Activated naive CD4-positive, alpha-beta T cell treated with anti-CD3 and anti-CD28 coated beads, Interleukin-2, amount 50 U/mL, for 24 hours (primary cell): ENCODE results near the gene KRT222.
A peak's percentile ranks its signal among the peaks of the same experiment; 100 is the strongest.

ENCODE experiments used
- H3K27ac Mint-ChIP-seq: one replicate; pipeline ENCODE4 v1.8.0; 2021; ENCODE audit warnings: mild to moderate bottlenecking, mixed read lengths
- H3K27me3 Mint-ChIP-seq: one replicate; pipeline ENCODE4 v1.8.0; 2021; ENCODE audit warnings: mixed read lengths
- H3K36me3 Mint-ChIP-seq: one replicate; pipeline ENCODE4 v1.8.0; 2021; ENCODE audit warnings: mixed read lengths
- H3K4me1 Mint-ChIP-seq: one replicate; pipeline ENCODE4 v1.8.0; 2021; ENCODE audit warnings: mixed read lengths
- H3K4me3 Mint-ChIP-seq: one replicate; pipeline ENCODE4 v1.8.0; 2021; ENCODE audit warnings: mild to moderate bottlenecking, mixed read lengths
- H3K9me3 Mint-ChIP-seq: one replicate; pipeline ENCODE4 v1.8.0; 2021; ENCODE audit warnings: mixed read lengths

The KRT222 gene

GRCh38 chr17:40633871-40634270 lies 31.1 kb downstream of the KRT222 start:
- no peaks in the 10 kb centered on the region for H3K27me3 Mint-ChIP-seq
- no peak overlapping the region for H3K4me3 Mint-ChIP-seq
- no peaks in the 10 kb centered on the region for H3K9me3 Mint-ChIP-seq
- peaks cover 14% of the 10 kb centered on the region for H3K4me1 Mint-ChIP-seq
- peaks cover 11% of the 10 kb centered on the region for H3K36me3 Mint-ChIP-seq
- peak overlapping the region; percentile 77 for H3K27ac Mint-ChIP-seq

DNA sequence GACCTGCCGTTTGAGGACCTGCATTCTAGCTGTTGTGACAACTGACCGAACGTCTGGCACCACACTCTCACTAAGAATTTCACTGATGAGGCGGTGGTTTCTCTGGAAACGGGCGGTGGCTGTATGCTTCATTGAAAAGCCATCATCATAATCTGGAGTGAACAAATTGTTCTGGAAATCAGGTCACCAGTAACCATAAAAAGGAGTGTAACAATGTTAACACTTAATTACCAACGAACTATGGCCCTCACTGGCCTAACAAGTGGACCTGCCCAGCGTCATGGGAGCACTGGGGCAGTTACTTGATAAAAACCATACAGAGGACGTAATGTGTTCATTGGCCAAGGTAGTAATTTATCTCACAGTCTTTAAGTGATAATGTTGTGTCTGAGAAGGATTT lies 32.8 kb downstream of the KRT222 start:
- Mint-ChIP-seq H3K4me1 (peaks cover 8% of the 10 kb centered on the region), H3K9me3 (no peaks in the 10 kb centered on the region), H3K36me3 (peaks cover 14% of the 10 kb centered on the region), H3K27me3 (no peaks in the 10 kb centered on the region), H3K27ac (no peak overlapping the region), H3K4me3 (no peak overlapping the region)

- Mint-ChIP-seq H3K4me1 (peaks cover 17% of the 10 kb centered on the region), H3K4me3 (no peak overlapping the region), H3K27ac (peak overlapping the region; percentile 35), H3K9me3 (no peaks in the 10 kb centered on the region), H3K36me3 (peaks cover 11% of the 10 kb centered on the region), H3K27me3 (no peaks in the 10 kb centered on the region)
Observed at GRCh38 chr17:40629842-40630241, 35.1 kb downstream of the KRT222 start.

DNA sequence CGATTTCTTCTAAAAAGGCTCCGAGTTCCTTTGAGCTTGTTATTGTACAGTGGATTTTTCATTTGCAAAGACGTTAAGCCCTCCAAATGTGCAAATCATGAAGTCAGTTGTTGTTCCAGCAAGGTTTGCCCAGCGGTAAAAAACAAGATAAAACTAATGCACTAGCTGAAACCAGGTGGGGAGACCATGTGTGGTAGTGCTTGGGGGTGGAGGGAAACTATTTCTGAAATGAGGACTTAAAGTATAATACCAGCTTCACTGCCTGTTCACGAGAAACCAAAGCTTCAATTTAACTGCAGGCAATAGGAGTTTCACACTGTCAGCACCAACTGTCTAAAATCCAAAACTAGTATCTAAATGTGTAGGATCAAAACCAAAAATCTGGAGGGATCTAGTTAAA lies 39.7 kb downstream of the KRT222 start:
- peak overlapping the region; percentile 11 for H3K4me3 Mint-ChIP-seq
- no peaks in the 10 kb centered on the region for H3K9me3 Mint-ChIP-seq
- no peak overlapping the region for H3K27ac Mint-ChIP-seq
- H3K27me3 Mint-ChIP-seq = no peaks in the 10 kb centered on the region
- H3K4me1 Mint-ChIP-seq = peaks cover 43% of the 10 kb centered on the region
- H3K36me3 Mint-ChIP-seq = peaks cover 6% of the 10 kb centered on the region

DNA sequence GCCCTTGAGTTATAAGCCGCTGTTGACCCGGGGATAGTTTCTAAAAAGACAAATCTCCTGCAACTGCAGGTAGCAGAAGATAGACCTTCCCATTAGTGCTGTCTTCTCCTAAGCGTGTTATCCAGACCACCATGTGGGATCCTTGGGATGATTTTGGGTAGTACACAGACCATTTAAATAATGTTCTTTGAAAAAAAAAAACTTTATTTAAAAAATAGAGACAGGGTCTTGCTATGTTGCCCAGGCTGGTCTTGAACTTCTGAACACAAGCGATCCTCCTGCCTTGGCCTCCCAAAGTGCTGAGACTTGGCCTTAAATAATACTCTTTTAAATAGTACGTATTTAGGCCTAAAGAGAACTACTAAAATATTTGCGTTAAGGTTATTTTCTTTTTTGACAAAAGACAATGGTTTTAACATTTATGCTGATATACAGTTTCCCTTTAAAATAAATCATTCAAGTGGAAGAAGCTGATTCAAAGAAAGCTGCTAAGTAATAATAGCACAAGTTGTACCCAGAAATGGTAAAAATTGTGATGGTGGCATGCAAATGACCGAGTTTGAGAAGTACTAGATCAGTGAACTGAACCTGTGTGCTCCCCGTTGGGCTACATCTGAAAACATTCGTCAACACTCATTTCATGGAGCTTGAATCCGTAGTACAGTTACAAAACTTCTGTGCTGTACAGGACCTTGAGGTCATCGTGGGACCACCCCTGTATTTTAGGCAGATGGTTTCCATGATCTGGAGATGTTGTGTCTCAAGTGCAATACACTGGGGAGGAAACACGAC lies 41.4 kb downstream of the KRT222 start:
- peaks cover 51% of the 10 kb centered on the region for H3K4me1 Mint-ChIP-seq
- H3K36me3 Mint-ChIP-seq = peaks cover 4% of the 10 kb centered on the region
- H3K9me3 Mint-ChIP-seq = no peaks in the 10 kb centered on the region
- H3K27me3 Mint-ChIP-seq = no peaks in the 10 kb centered on the region
- no peak overlapping the region for H3K27ac Mint-ChIP-seq
- H3K4me3 Mint-ChIP-seq = no peak overlapping the region

- H3K27ac Mint-ChIP-seq = peak overlapping the region; percentile 81
- H3K27me3 Mint-ChIP-seq = no peaks in the 10 kb centered on the region
- H3K36me3 Mint-ChIP-seq = peaks cover 1% of the 10 kb centered on the region
- no peaks in the 10 kb centered on the region for H3K9me3 Mint-ChIP-seq
- peak overlapping the region; percentile 16 for H3K4me3 Mint-ChIP-seq
- peaks cover 56% of the 10 kb centered on the region for H3K4me1 Mint-ChIP-seq
Observed at GRCh38 chr17:40622509-40622928, 42.5 kb downstream of the KRT222 start.

DNA sequence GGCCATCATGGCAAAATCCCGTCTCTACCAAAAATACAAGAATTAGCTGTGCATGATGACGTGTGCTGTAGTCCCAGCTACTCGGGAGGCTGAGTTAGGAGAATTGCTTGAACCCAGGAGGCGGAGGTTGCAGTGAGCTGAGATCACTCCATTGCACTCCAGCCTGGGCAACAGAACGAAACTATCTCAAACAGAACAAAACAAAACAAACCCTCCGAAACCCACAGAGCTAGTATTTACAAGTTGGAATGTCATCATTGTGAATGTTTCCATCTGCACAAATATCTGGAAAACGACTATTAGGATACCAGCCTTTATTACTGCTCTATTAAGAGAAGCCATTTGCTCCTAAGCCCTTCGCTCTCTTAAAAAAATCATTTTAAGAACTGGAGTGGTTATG lies 43.4 kb downstream of the KRT222 start:
- no peaks in the 10 kb centered on the region for H3K9me3 Mint-ChIP-seq
- H3K4me1 Mint-ChIP-seq = peaks cover 64% of the 10 kb centered on the region
- no peak overlapping the region for H3K4me3 Mint-ChIP-seq
- H3K27me3 Mint-ChIP-seq = no peaks in the 10 kb centered on the region
- H3K36me3 Mint-ChIP-seq = no peaks in the 10 kb centered on the region
- H3K27ac Mint-ChIP-seq = no peak overlapping the region

GRCh38 chr17:40621019-40621418 lies 44.0 kb downstream of the KRT222 start:
- H3K27ac Mint-ChIP-seq = no peak overlapping the region
- no peaks in the 10 kb centered on the region for H3K36me3 Mint-ChIP-seq
- H3K9me3 Mint-ChIP-seq = no peaks in the 10 kb centered on the region
- no peaks in the 10 kb centered on the region for H3K27me3 Mint-ChIP-seq
- H3K4me1 Mint-ChIP-seq = peaks cover 69% of the 10 kb centered on the region
- H3K4me3 Mint-ChIP-seq = peak overlapping the region; percentile 19

DNA sequence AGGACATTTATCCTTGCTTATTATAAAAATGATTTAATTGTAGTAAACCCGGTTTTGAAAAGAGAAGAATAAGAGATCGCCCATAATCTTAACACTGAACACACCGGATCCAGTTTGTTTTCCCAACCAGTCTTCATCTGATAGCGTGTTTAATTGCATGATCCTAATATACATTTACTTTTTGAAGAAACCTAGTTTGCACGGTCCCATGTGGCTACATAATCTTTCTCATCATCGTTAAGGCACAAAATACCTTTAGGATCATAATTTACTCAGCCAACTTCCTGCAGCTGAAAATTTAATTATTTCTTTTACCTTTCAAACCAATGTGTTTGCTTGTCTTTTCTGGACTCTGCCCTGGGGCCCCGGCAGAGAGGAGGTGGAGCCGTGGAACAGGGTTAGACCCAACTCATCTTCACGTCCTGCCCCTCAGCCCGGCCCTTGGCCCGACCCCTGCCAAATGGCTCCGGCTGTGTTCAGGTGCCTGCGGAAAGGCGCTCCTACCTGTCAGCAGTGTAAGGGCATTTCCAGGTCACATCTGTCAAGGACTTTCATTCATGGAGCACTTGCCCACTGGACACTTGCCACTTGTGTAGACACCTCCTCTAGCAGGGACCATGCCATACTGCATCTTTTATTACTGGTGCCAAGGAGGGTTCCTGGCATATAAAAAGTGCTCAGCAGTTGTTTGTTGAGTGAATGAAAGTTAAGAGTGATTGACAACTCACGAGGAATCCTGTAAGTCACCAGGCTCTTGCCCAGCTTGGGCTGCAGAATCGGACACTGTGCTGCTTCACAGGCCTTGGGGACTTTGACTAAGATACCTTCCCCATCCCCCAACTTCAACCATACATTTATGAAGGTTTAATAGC lies 46.0 kb downstream of the KRT222 start:
- Mint-ChIP-seq H3K4me3 (no peak overlapping the region), H3K4me1 (peaks cover 70% of the 10 kb centered on the region), H3K27ac (no peak overlapping the region)

DNA sequence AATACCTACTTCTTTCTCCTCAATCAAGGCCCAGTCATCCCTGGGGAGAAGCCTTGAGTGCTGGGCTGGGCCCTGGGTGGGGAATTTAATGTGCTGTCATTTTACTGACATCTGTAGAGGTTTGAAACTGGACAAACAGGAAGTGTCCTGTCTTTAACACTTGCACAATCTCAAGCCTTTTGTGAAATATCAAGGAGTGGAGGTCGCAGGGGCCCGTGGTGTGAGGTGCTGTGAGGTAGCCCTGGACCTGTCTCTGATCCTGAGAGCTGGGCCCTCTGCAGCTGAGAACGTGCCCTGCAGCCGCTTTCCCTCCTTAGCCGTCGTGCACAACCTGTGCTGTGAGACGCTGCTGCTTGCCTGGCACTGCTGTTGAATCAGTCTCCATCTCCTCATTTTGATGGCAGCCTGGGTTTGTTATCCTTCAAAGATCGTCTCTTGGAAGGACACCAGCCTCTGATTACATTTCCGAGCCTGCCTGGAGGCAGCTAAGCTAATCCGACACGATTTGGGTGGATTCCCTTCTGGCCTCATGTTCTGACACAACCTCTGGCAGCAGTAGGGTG lies 47.2 kb downstream of the KRT222 start:
- H3K4me1 Mint-ChIP-seq = peaks cover 71% of the 10 kb centered on the region
- H3K27me3 Mint-ChIP-seq = no peaks in the 10 kb centered on the region
- H3K36me3 Mint-ChIP-seq = no peaks in the 10 kb centered on the region
- H3K4me3 Mint-ChIP-seq = no peak overlapping the region
- peak overlapping the region; percentile 68 for H3K27ac Mint-ChIP-seq
- H3K9me3 Mint-ChIP-seq = no peaks in the 10 kb centered on the region

More for the DNA sequence above, 46.0 kb downstream of the KRT222 start:
- no peaks in the 10 kb centered on the region for H3K36me3 Mint-ChIP-seq
- no peaks in the 10 kb centered on the region for H3K27me3 Mint-ChIP-seq
- H3K9me3 Mint-ChIP-seq = no peaks in the 10 kb centered on the region

- no peaks in the 10 kb centered on the region for H3K36me3 Mint-ChIP-seq
- peak overlapping the region; percentile 91 for H3K27ac Mint-ChIP-seq
- no peaks in the 10 kb centered on the region for H3K9me3 Mint-ChIP-seq
- H3K4me3 Mint-ChIP-seq = peak overlapping the region; percentile 40
- H3K27me3 Mint-ChIP-seq = no peaks in the 10 kb centered on the region
- H3K4me1 Mint-ChIP-seq = peaks cover 71% of the 10 kb centered on the region
Observed at GRCh38 chr17:40616592-40616991, 48.4 kb downstream of the KRT222 start.

DNA sequence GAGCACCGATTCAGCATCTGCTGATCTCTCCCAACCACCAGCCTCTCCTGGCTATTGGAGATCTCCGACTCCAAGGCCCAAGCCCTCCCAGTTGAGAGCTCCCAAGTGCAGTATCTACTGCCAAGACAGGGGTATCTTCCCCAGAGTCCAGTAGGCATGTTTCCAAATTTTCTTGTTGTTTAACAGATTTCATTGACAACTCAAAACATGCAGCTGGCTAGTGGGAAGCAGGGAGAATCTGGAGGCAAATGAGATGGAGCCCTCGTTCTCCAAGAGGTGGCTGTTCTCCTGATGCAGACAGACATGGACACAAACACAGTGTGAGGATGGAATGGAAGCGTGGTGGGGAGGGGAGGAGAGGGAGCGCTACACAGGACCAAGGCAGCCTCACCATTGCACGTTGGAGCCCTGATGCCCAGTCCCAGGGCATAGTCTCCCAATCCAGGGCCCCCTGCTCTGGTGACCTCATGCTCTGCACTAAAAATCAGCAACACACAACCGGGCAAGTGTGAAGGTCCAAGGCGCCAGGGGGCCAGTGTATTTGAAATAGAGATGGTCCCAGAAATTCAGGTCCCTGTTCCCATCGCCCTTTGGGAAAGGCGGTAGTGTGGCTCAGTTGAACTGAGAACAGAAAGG lies 49.0 kb downstream of the KRT222 start:
- Mint-ChIP-seq H3K27me3 (no peaks in the 10 kb centered on the region), H3K4me3 (peak overlapping the region; percentile 75), H3K27ac (peak overlapping the region; percentile 97), H3K4me1 (peaks cover 78% of the 10 kb centered on the region), H3K9me3 (no peaks in the 10 kb centered on the region), H3K36me3 (no peaks in the 10 kb centered on the region)

DNA sequence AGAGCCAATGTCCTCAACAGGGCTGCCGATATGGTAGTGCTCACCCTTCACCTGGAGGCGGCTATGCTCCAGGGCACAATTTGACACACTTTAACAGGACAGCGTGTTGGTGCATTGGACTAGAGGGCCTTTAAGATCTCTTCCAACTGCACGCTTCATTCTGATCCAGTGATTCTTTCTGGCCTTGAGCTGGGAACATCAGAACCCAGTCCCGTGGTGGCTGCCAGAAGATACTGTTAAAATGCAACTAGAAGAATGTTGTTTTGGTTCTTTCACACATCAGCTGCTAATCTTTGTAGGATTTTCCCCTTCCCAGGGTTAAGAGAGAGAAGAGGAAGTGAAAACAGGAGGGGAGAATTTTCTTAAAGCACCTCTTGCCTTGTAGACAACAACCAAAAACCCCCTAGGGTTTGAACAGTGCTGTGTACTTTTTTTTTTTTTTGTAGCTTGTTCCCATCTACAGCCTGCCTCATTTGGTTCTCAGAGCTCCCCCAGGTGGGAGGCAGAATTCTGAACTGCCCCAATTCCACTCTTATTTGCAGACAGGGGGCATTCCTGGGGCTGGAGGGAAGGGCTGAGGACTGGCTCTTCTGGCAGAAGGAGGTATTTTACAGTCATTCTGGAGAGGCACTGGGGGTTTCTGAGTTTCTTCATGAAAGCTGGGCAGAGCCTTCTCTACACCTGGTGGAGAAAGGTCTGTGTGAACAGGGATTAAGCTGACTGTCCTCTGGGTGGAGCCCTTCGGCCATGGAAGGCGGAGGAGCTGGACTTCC lies 49.7 kb downstream of the KRT222 start:
- Mint-ChIP-seq H3K4me3 (peak overlapping the region; percentile 75), H3K9me3 (no peaks in the 10 kb centered on the region), H3K4me1 (peaks cover 80% of the 10 kb centered on the region), H3K27ac (peak overlapping the region; percentile 97), H3K36me3 (no peaks in the 10 kb centered on the region), H3K27me3 (no peaks in the 10 kb centered on the region)

DNA sequence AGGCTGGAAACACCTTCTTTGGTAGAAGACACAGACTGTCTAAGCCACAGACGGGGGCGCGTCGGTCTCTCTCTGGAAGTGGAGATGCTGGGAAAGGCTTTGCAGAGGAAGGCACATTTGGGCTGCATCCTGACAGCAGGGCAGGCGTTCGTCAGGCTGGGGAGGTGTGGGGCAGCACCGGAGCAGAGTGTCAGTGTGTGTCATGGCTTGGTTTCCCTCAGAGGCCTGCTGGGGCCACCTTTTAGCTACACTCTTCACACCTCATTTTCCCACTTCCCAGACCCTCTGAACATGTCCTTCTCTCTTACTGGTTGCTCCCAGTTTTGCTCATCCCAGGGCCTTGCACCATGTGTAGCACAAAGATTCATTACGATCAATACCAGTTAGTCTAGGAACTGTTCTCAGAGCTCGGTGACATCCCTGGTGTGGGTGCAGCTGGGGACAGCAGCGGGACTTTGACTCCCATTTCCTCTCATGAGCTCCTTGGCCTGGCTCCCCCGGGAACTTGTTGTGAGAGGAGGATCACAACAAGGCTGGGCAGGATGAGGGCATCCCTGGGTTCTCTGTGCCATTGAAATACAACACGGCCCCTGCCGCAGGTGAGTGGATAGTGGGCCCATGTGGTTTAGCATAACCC lies 50.4 kb downstream of the KRT222 start:
- Mint-ChIP-seq H3K27ac (peak overlapping the region; percentile 97), H3K4me3 (peak overlapping the region; percentile 75)

More for the DNA sequence above, 50.4 kb downstream of the KRT222 start:
- no peaks in the 10 kb centered on the region for H3K27me3 Mint-ChIP-seq
- peaks cover 80% of the 10 kb centered on the region for H3K4me1 Mint-ChIP-seq
- no peaks in the 10 kb centered on the region for H3K36me3 Mint-ChIP-seq
- no peaks in the 10 kb centered on the region for H3K9me3 Mint-ChIP-seq
